K562 (cell line): ENCODE data around the gene GMDS. TPM values are rescaled to one million over a fixed set of nuclear protein-coding genes. Genes with fewer than 3 reads are reported as not detected.

Experiments used
- ATAC-seq: fragments of 200-7000 bp; cut with Tn5 transposase; 3 replicates; pipeline ENCODE4 v1.9.1; 2020; ENCODE audit warnings: moderate library complexity
- BruUV-seq: library from RNA; stranded (reverse); fragments of 400-500 nt; replicated peaks from 2 replicates; lab custom pipeline; 2021; lab: Mats Ljungman, UMichigan
- CTCF ChIA-PET: fragments of 300-600 bp; formaldehyde crosslinking; extraction: SDS; loops from one replicate; lab custom pipeline; 2021; ENCODE audit warnings: low intra/inter-chr PET ratio; lab: Yijun Ruan, JAX
- POLR2A ChIA-PET: fragments of 300-600, 350-650 bp; sonication (Branson Sonifier 250); formaldehyde crosslinking; extraction: SDS; loops from one replicate; lab custom pipeline; 2021; ENCODE audit warnings: antibody characterized with exemption, inconsistent platforms; lab: Yijun Ruan, JAX
- DNase-seq, 4 experiments: peaks; one replicate each; pipeline versions ENCODE4 v3.0.0 to v3.0.0-alpha.2; 2011 to 2018; ENCODE audit warnings: low spot score in 3 of 4, mixed read lengths in 3 of 4; ENCODE audit errors: extremely low read depth in 1 of 4
- FAIRE-seq: peaks from 2 replicates; lab custom pipeline; 2011; peaks lifted over from hg19 to GRCh38; lab: Jason Lieb, UNC
- H2AFZ ChIP-seq: 2 replicates; pipeline ENCODE4 v1.6.0; 2011; ENCODE audit warnings: low read depth, low read length, control low read depth, inconsistent platforms
- H3K27ac ChIP-seq: fragments of 200-600 bp; 3 replicates; pipeline ENCODE4 v1.8.0; 2011; ENCODE audit warnings: low read depth, mild to moderate bottlenecking, control low read depth, inconsistent platforms, low read length, moderate library complexity, mixed read lengths; ENCODE audit errors: extremely low read depth
- H3K27me3 ChIP-seq, 2 experiments: fragments of 300-600 bp in 1 of 2; 2 replicates in 1 of 2; 3 replicates in 1 of 2; pipeline versions ENCODE4 v1.6.0 to v1.8.0; 2011; ENCODE audit warnings: inconsistent platforms in 2 of 2, low read length in 2 of 2, mild to moderate bottlenecking in 1 of 2, mixed read lengths in 1 of 2, moderate library complexity in 1 of 2; ENCODE audit not compliant: control insufficient read depth in 2 of 2, insufficient read depth in 2 of 2
- H3K36me3 ChIP-seq: fragments of 300-600 bp; 3 replicates; pipeline ENCODE4 v1.8.0; 2011; ENCODE audit warnings: mild to moderate bottlenecking, low read length, inconsistent platforms; ENCODE audit not compliant: control insufficient read depth, insufficient read depth
- H3K4me1 ChIP-seq, 2 experiments: fragments of 200-600 bp in 1 of 2; replicated peaks in 1 of 2; 2 replicates in 1 of 2; 3 replicates in 1 of 2; pipeline versions ENCODE4 v1.5.1 to v1.8.0; 2011; ENCODE audit warnings: inconsistent platforms in 2 of 2, low read length in 2 of 2, mild to moderate bottlenecking in 1 of 2, mixed read lengths in 1 of 2, moderate library complexity in 1 of 2; ENCODE audit not compliant: control insufficient read depth in 2 of 2, insufficient read depth in 2 of 2
- H3K4me2 ChIP-seq: 2 replicates; pipeline ENCODE4 v1.6.1; 2011; ENCODE audit warnings: low read length, control low read depth, inconsistent platforms, mixed read lengths; ENCODE audit not compliant: insufficient read depth
- H3K4me3 ChIP-seq: fragments of 200-600 bp; sonication (generic), shearing (Covaris generic); 2 replicates; pipeline ENCODE4 v1.5.1; 2016; ENCODE audit warnings: control low read depth, inconsistent platforms
- H3K79me2 ChIP-seq: fragments of 200-600 bp; 3 replicates; pipeline ENCODE4 v1.8.0; 2011; ENCODE audit warnings: low read length, inconsistent platforms; ENCODE audit not compliant: control insufficient read depth, insufficient read depth
- H3K9ac ChIP-seq, 2 experiments: 2 replicates each; pipeline versions ENCODE4 v1.6.0 to v1.6.1; 2011; ENCODE audit warnings: low read depth in 2 of 2, low read length in 2 of 2, control low read depth in 1 of 2, inconsistent platforms in 1 of 2, mild to moderate bottlenecking in 1 of 2, mixed read lengths in 1 of 2; ENCODE audit not compliant: insufficient read depth in 1 of 2
- H3K9me1 ChIP-seq: one replicate; pipeline ENCODE4 v1.6.0; 2011; ENCODE audit warnings: inconsistent platforms, mild to moderate bottlenecking, low read length, moderate library complexity; ENCODE audit not compliant: control insufficient read depth, insufficient read depth
- H3K9me3 ChIP-seq: replicated peaks from 2 replicates; pipeline ENCODE4 v1.5.1; 2011; ENCODE audit warnings: low read depth, low read length, inconsistent platforms; ENCODE audit not compliant: control insufficient read depth, insufficient read depth
- H4K20me1 ChIP-seq: replicated peaks from 2 replicates; pipeline ENCODE4 v1.6.1; 2011; ENCODE audit warnings: low read length, inconsistent platforms, mixed read lengths; ENCODE audit not compliant: control insufficient read depth, insufficient read depth
- E4F1 ChIP-seq: fragments of 250-450 bp; sonication (Bioruptor Pico); IDR thresholded peaks from 2 replicates; pipeline ENCODE4 v1.5.0; 2021; ENCODE audit warnings: mild to moderate bottlenecking, borderline replicate concordance
- L3MBTL2 ChIP-seq: fragments of 450-650 bp; IDR thresholded peaks from 2 replicates; pipeline ENCODE4 v1.6.1; 2016; ENCODE audit warnings: mild to moderate bottlenecking, moderate library complexity
- NFATC3 ChIP-seq: fragments of 450-650 bp; IDR thresholded peaks from 2 replicates; pipeline ENCODE4 v1.6.1; 2017; ENCODE audit warnings: mild to moderate bottlenecking
- PBX2 ChIP-seq, 2 experiments: IDR thresholded peaks in 1 of 2; conservative IDR thresholded peaks in 1 of 2; 2 replicates each; pipeline ENCODE4 v1.6.1; 2016; ENCODE audit warnings: low read depth in 2 of 2, mild to moderate bottlenecking in 1 of 2, missing compliant biosample characterization in 1 of 2, missing genetic modification characterization in 1 of 2, moderate library complexity in 1 of 2
- PREB ChIP-seq: sonication (generic); formaldehyde crosslinking; IDR thresholded peaks from 2 replicates; pipeline ENCODE4 v1.8.1; 2023; ENCODE audit warnings: mild to moderate bottlenecking, missing genetic modification reagents
- SRSF3 ChIP-seq: fragments of 200-400 bp; formaldehyde crosslinking; IDR thresholded peaks from 2 replicates; pipeline ENCODE4 v1.6.1; 2016; ENCODE audit warnings: mild to moderate bottlenecking, low read length, moderate library complexity; ENCODE audit not compliant: insufficient read depth
- TFAM ChIP-seq: fragments of 250-450 bp; sonication (Bioruptor Pico); conservative IDR thresholded peaks from 2 replicates; pipeline ENCODE4 v1.5.0; 2021; ENCODE audit warnings: mild to moderate bottlenecking, moderate library complexity
- ZBTB34 ChIP-seq: fragments of 250-450 bp; sonication (Bioruptor Pico); IDR thresholded peaks from 2 replicates; pipeline ENCODE4 v1.8.0; 2021; ENCODE audit warnings: mild to moderate bottlenecking, moderate library complexity
- WGBS: fragments of 100-300 bp; shearing (Covaris generic); methylation state at CpG from one replicate; pipeline ENCODE4 v1.1.6; 2016; ENCODE audit warnings: low coverage, mixed read lengths; ENCODE audit not compliant: insufficient coverage; ENCODE audit errors: missing lambda C conversion rate; 5-methylcytosine and 5-hydroxymethylcytosine counted together
- in situ Hi-C: fragments of 300-500 bp; cut with MboI; formaldehyde crosslinking; loops from 4 replicates; pipeline ENCODE4 v1.15.0; 2018; ENCODE audit warnings: inconsistent platforms, mixed read lengths
- intact Hi-C: fragments of 100-400 bp; cut with micrococcal nuclease; formaldehyde crosslinking; loops from 2 replicates; pipeline ENCODE4 v1.14.2; 2022
- polyA plus RNA-seq, 8 experiments: library from polyadenylated mRNA; depleted of rRNA in 4 of 8; stranded (reverse) in 5 of 8; unstranded in 3 of 8; fragments of >200 nt; fragmentation: Nextera tagmentation in 2 of 8; fragmentation: Illumina TruSeq in 1 of 8; extraction: Ambion mirVana in 2 of 8; extraction: Trizol in 1 of 8; gene quantifications; 2 replicates each; pipeline versions ENCODE4 v1.2.1 to v1.2.3, GENCODE V29; 2011 to 2014; ENCODE audit warnings: inconsistent platforms in 1 of 8, missing spikeins in 1 of 8
- total RNA-seq, 7 experiments: library from RNA; depleted of rRNA in 6 of 7; stranded (reverse); fragments of >200 nt in 6 of 7; fragmentation: Illumina TruSeq in 2 of 7; extraction: Trizol in 2 of 7; gene quantifications; 2 replicates each; pipeline versions ENCODE4 v1.2.1 to v1.2.3, GENCODE V29; 2011 to 2021; ENCODE audit warnings: low replicate concordance in 1 of 7

GMDS gene
- total and polyA plus RNA-seq, 9 of the 15 experiments (the other 6 are each of a cell fraction or from before 2014, with no cell fraction given): 0.48 to 31.8 (median 13.4) TPM

- no peak for TF ChIP-seq PREB (CRISPR knock-in tag)
- no peak for TF ChIP-seq SRSF3
These were observed 150.8 kb downstream of the GMDS start (continued) for GRCh38 chr6:2094642-2095041.

GRCh38 chr6:2086326-2086965 lies 159.0 kb downstream of the GMDS start:
- POLR2A ChIA-PET: interaction anchor here (0.9 kb wide), 1 partner anchor 11 kb away, joined by 3 read pairs; no protein-coding TSS in a partner anchor
- in situ Hi-C loops: no loop called here
- TF ChIP-seq L3MBTL2 (no peak), PBX2 (CRISPR knock-in tag; IDR thresholded peaks at IDR 0.05; ENCODE audit: low read depth) (no peak), PBX2 (tag; conservative IDR thresholded peaks at IDR 0.05; ENCODE audit: low read depth) (no peak), NFATC3 (no peak), E4F1 (CRISPR knock-in tag) (no peak), TFAM (CRISPR knock-in tag) (no peak), ZBTB34 (CRISPR knock-in tag) (no peak)

More at GRCh38 chr6:2086326-2086965, 159.0 kb downstream of the GMDS start:
- ATAC-seq (no peak), FAIRE-seq (no peak), DNase-seq (no peak)
- 33% methylated on average over 7 of the region's 7 CpGs for WGBS
- Histone ChIP-seq H3K36me3 (no peaks in the 10 kb centered on the region), H2AFZ (no peak overlapping the region), H4K20me1 (no peaks in the 10 kb centered on the region), H3K27ac (no peak overlapping the region), H3K4me2 (no peak overlapping the region), H3K9me3 (no peaks in the 10 kb centered on the region), H3K4me3 (no peak overlapping the region), H3K9ac (no peak overlapping the region), H3K4me1 (no peaks in the 10 kb centered on the region), H3K27me3 (no peaks in the 10 kb centered on the region), H3K79me2 (no peaks in the 10 kb centered on the region), H3K9me1 (no peaks in the 10 kb centered on the region)
- no TSS peak for BruUV-seq
- CTCF ChIA-PET: no interaction called here
- intact Hi-C loops: no loop called here
